Suprapubic skin (tissue), 4 donors: ENCODE results near the gene RTP5.

Experiments
- CTCF ChIP-seq, 2 donors: fragments of 200-600 bp in 1 of 2; fragments of 450-650 bp in 1 of 2; sonication (generic) in 1 of 2; IDR thresholded peaks; one replicate each; pipeline ENCODE4 v1.5.1; 2016 to 2019; ENCODE audit warnings: antibody characterized with exemption in 2 of 2, mild to moderate bottlenecking in 1 of 2, moderate library complexity in 1 of 2
- POLR2A ChIP-seq, 2 donors: fragments of 450-650 bp; IDR thresholded peaks; one replicate each; pipeline ENCODE4 v1.6.1; 2017; ENCODE audit warnings: antibody characterized with exemption in 2 of 2, mild to moderate bottlenecking in 2 of 2, moderate library complexity in 2 of 2
- POLR2AphosphoS5 ChIP-seq, 3 donors: sonication (generic); formaldehyde crosslinking; IDR thresholded peaks; one replicate each; pipeline ENCODE4 v1.6.1; 2017; ENCODE audit warnings: antibody characterized with exemption in 3 of 3

DNA sequence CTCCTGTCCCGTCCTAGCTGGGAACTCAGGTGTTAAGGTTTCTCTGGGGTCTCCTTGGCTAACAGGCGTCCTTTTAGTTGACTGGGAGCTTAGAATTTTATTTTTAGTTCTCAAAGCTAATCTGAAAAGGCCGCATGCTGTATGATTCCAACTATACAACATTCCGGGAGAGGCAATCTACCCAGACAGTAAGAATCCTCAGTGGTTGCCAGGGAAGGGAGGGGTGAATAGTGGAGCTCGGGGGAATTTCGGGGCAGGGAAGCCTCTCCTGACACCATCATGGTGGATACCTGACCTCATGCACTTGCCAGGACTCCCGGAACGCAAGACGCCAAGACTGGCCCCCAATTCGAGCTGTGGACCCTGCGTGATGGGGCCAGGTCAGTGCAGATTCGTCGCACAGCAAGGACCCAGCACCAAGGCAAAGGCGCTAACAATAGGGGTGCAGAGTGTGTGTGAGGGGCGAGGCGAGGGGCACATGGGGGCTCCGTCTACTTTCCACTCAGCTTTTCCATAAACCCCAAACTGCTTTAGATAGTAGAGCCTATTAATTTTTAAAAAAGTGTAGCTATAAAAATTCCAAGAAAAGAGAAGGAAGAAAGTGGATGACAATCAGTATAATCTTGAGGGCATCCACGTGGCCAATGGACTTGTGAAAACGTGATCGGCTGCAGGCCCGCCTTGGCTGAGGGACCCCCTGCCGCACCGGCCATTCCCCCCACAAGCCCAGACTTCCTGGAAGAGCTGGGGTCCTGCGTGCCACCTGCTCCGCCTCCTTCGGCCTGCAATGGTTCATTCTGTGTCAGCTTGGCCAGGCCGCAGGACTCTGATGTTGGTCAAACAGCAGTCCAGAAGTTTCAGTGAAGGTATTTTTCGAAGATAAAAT, 28.1 kb upstream of the RTP5 start:
- TF ChIP-seq CTCF (IDR thresholded peaks at IDR 0.05) (no peak), POLR2AphosphoS5 (IDR thresholded peaks at IDR 0.05) (no peak), POLR2A (IDR thresholded peaks at IDR 0.05) (no peak)
